Stimulated activated CD4-positive, alpha-beta T cell treated with anti-CD3 and anti-CD28 coated beads, TNF-alpha, amount 100 ng/mL, for 1 hour (primary cell): Measurements from ENCODE around the gene CKM.
"Not testable (repeated sequence)": the region's sequence is repeated elsewhere in the genome, so short reads cannot be mapped to it uniquely, and the experiment has no call there.

Experiments
- DNase-seq, 3 donors: peaks; one replicate each; pipeline ENCODE4 v3.0.0-alpha.2; 2020; ENCODE audit warnings: low read depth in 3 of 3, low spot score in 1 of 3

Gene CKM

GRCh38 chr19:45321848-45322247, 827 bp downstream of the CKM start:
- no peak for DNase-seq

DNA sequence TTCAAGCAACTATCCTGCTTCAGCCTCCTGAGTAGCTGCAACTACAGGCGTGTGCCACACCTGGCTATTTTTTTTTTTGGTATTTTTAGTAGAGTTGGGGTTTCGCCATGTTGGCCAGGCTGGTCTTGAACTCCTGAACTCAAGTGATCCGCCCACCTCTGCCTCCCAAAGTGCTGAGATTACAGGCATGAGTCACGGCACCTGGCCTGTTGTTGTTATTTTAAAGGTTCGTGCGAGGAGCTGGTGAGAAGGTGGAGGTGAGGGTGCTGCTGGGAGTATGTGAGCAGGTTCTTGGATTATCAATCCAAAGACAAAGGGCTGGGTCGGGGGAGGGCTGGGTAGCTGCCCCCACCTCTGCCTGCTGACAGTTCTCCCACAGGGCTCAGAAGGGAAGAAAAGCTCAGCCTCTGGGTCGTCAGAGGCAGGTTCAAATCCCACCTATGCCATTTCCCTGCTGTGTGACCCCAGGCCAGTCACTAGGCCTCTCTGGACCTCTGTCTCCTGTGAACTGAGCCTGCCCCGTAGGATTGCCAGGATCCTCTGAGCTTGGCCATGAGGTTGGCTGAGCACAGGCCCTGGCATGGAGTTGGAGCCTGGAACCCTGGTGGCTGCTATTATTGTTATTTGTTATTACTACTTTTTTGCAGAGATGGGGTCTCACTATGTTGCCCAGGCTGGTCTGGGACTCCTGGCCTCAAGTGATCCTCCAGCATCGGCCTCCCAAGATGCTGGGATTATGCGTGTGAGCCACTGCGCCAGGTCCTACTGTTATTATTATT, 1.5 kb downstream of the CKM start:
- no peak for DNase-seq

DNA sequence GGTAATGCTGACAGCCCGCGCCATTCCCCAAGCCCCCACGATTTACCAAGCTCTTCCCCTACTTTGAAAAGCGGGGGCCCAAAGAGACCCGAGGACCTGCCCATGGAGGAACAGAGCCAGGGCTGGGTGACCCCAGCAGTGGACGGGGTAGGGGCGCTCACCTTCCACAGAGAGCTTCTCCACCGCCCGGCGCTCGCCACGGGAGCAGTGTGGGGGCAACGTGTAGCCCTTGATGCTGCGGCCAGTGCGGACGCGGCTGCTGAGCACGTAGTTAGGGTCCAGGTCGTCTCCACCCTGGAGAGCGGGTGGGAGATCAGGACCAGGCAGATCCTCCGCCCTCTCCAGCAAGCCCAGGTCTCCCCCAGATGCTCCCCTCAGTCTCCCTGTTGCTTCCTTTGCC, 7.4 kb downstream of the CKM start:
- DNase-seq = no peak

DNA sequence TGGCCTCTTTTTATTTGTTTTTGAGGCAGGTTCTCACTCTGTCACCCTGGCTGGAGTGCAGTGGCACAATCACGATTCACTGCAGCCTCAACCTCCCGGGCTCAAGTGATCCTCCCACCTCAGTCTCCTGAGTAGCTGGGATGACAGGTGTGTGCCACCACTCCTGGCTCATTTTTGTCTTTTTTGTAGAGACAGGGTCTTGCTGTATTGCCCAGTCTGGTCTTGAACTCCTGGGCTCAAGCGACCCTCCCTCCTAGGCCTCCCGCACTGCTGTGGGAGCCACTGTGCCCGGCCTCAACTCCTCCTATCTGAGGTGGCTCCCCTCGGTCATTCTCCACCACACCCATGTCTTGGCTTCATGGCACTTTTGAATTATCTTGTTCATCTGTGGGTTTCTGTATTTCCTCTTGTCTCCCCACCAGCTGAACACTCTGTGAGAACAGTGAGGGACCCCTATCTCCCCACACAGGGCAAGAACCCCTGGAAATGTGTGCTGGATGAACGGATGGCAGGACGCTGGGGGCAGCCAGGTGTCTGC, 7.9 kb downstream of the CKM start:
- no peak for DNase-seq

GRCh38 chr19:45312285-45312684, 10.4 kb downstream of the CKM start:
- not testable (repeated sequence) for DNase-seq

- no peak for DNase-seq
Measured at GRCh38 chr19:45311621-45312020, 11.1 kb downstream of the CKM start.

DNA sequence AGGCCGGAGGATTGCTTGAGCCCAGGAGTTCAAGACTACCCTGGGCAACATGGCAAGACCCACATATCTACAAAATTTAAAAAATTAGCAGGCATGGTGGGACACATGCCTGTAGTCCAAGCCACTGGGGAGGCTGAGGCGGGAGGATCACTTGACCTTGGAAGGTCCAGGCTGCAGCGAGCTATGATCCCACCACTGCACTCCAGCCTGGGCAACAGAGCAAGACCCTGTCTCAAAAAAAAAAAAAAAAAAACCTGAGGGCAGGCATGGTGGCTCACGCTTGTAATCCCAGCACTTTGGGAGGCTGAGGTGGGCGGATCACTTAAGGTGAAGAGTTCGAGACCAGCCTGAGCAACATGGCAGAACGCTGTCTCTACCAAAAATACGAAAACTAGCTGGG, 13.4 kb downstream of the CKM start:
- not testable (repeated sequence) for DNase-seq

- DNase-seq = no peak
Measured at GRCh38 chr19:45307361-45307760, 15.3 kb downstream of the CKM start.

DNA sequence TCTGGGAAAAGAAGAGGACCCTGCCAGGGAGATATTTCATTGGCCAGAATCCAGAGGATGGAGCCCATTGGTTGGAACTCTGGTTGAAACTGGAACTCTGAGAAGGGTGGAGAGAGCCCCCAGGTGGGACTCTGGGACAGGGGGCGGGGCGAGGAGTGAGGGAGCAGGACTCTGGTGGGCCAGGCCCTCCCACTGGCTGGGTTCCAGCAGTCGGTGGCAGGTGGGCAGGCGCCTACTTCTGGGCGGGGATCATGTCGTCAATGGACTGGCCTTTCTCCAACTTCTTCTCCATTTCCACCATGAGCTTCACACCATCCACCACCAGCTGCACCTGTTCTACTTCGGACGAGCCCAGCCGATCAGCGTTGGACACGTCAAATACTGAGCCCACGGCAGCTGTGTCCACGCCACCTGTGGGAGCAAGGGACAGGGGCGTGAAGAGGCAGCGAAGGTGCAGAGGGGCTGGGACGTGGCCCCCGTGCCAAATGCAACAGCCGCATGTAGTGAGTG, 16.1 kb downstream of the CKM start:
- no peak for DNase-seq

DNA sequence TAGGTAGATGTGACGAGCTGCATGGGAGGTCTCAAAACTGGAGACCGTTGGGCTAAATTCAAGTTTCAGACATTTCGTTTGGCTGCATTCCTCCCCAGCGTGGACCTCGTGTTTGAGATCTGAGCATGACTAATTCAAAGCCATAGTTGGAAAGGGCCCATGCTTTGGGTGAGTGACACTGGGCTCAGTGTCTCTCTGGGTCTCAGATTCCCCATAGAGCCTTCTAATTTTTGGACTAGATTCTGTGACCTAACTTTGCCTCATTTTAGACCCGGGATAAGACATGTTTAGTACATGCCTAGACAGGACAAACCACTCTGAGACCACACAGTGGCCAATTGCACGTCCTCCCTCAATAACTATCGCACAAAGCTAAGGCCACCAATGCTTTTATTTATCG, 16.6 kb downstream of the CKM start:
- no peak for DNase-seq

DNA sequence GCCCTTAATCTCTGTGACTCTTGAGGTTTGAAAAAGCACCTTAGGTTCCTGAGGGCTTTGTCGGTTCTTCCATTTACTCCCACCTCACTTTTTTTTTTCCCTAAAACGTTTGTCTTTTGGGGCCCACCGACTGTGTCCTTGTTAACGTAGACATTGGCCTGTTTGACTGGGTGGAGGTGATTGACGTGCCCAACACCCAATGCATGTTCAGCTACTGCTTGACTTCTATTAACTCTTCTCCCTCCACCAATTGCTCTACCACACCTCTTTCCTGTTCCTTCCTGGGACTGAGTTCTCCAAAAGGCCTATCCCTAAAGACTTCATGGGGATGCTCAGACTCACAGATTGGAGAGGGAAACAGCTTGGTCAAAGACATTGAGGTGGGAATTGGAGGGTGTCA, 17.3 kb downstream of the CKM start:
- no peak for DNase-seq

DNA sequence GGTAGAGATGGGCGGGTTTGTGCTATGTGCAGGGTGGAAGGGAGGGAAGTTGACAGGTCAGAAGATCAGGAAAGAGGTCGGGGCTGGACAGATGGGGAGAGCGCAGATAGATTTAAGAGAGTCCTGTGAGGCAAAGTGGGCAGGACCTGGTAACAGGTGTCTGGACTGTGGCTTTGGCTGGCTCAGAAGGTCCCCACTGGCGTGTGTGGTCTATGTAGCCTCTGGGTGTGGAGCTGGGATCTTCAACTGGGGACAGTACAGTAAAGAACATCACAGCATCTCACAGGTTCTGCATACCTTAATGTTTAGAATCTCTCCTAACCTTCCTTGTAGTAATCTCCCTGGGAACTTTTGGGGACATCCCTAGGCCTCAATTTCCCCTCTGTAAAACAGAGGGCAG, 17.7 kb downstream of the CKM start:
- DNase-seq = no peak

- no peak for DNase-seq
Measured at GRCh38 chr19:45304141-45304926, 18.3 kb downstream of the CKM start.

DNA sequence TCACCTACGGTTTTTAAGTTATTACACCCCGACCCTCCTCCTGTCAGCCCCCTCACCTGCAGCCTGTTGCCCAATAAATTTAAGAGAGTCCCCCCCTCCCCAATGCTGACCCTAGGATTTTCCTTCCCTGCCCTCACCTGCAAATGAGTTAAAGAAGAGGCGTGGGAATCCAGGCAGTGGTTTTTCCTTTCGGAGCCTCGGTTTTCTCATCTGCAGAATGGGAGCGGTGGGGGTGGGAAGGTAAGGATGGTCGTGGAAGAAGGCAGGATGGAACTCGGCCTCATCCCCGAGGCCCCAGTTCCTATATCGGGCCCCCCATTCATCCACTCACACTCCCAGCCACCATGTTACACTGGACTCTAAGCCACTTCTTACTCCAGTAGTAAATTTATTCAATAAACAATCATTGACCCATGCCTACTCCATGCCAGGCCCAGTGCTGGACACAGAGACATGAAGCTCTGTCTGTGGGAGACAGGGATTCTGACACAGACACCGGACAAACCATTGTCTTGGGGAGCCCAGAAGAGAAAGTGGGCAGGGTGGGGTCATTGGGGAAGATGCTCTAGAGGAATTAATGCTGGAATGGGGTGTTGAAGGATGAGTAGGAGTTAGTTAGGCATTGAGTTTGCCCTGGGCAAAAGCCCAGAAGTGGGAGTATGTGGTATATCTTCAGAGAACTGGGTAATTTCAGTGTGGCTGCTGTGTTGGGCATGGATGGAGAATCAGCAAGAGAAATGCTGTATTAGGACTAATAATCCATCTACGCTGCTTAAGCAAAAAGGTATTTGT, 19.2 kb downstream of the CKM start:
- no peak for DNase-seq

- DNase-seq = no peak
Measured at GRCh38 chr19:45302416-45302815, 20.3 kb downstream of the CKM start.

DNA sequence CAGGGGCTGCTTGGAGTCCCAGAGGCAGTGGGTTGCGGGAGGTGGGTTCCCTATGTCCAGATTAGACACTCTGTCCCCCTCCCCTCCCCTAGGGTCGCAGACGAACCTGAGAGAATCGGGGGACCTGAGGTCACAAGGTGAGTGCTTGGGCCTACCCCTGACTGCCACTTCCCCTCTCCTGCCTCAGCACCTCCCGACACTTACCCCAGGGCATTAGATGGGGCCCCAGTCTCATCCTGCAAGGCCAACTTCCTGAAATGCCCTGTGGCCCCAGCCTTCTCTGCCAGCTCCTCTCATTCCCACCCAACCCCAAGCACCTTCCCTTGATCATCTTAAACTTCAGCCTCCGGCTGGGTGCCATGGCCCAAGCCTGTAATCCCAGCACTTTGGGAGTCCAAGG, 23.0 kb downstream of the CKM start:
- no peak for DNase-seq

DNA sequence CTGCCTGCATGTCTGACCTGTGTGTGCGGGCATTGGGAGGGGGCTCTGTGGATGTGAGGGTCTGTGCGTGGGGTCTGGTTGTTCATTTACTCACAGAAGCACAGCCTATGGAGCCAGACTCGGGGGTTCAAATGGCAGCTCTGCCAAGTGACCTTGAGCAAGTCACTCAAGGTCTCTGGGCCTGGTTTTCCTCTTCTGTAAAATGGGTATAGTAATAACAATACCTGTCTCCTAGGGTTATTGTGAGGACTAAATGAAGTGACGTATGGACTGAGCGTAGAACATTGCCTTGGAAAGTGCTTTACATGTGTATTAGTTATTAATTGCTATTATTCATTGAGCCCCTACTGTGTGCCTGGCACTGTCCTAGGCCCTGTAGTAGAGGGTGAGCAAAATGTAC, 24.4 kb downstream of the CKM start:
- DNase-seq = no peak

DNA sequence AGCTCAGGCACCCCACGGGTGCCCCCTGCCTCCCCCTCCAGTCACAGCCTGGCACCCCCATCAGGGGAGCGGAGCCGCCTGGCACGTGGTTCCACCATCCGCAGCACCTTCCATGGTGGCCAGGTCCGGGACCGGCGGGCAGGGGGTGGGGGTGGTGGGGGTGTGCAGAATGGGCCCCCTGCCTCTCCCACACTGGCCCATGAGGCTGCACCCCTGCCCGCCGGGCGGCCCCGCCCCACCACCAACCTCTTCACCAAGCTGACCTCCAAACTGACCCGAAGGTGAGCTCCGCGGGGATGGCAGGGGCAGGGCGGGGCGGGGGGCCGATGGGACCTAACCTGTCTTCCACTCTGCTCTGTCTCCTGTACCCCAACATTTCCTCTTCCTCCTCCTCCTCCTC, 25.0 kb downstream of the CKM start:
- no peak for DNase-seq

DNA sequence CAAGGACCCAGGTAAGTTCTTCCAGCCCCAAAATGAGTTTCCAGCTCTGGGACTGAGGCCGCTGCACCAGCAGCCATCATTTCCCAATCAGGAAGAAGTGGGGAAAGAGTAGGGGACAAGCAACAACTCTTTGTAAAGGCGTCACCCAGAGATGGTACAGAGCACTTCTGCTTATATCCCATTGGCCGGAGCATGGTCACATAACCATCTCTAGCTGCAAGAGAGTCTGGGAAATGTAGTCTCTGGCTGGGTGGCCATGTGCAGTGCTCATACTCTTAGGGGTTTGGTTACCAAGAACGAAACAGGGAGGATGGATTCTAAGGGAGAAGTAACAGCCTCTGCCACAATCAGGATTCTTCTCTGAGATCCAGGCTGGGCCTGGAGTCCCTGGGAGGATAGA, 26.3 kb downstream of the CKM start:
- no peak for DNase-seq

DNA sequence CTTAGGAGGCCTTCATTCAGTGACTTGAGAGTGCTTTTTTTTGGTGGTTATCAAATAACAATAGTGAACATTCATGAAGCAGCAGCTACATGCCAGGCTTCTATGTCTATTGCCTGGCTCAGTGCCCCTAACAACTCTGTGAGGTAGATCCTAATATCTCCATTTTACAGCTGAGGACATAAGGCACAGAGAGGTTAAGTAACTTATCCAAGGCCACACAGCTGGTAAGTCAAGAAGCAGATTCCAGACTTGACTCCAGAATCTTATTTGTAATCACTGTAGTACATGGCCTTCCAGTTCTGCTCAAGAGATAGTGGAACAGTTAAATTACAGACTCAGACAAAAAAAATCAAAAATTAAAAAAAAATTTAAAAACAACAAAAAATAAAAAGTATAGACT, 26.8 kb downstream of the CKM start:
- DNase-seq = no peak

DNA sequence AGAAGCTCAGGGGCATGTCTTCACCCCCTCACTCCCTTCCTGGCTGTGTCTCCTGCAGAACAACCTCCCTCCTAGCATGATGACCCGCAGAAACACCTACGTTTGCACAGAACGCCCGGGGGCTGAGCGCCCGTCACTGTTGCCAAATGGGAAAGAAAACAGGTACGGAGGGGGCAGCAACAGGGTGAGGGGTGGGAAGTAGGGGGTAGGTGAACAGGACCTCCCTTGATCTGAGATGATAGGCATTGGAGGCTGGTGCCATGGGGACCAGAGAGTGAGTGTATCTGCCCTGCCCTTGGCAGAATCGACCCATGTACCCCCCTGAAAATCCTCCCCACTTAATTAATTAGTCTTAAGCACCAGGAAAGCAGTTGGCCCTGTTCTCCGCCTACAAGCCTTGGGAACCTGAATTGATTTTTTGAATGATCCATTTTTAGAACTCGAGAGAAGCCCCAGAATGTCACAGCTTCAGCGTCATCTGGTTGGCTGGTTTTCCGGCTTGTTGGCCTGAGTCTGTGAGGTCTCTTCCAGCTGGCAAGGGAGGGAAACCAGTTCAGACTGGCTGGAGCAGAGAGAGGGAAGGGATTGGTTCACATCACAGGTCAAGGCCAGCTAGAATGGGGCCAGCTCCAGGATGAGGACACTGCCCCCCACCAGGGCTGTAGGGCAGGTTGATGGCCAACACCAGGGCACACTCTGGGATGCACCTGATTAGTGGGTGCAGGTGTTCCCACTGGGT, 28.2 kb downstream of the CKM start:
- DNase-seq = no peak
